Panc1 (cell line): ENCODE results near the gene SLC25A13. TPM values are rescaled to one million over a fixed set of nuclear protein-coding genes. Genes with fewer than 3 reads are reported as not detected.

ENCODE experiments used
- ATAC-seq: fragments of 200-7000 bp; cut with Tn5 transposase; 2 replicates; pipeline ENCODE4 v1.9.1; 2020; ENCODE audit warnings: mild to moderate bottlenecking, moderate library complexity
- BruUV-seq: library from RNA; stranded (reverse); fragments of 400-500 nt; replicated peaks from 2 replicates; lab custom pipeline; 2021; lab: Mats Ljungman, UMichigan
- CTCF ChIA-PET: fragments of 300-600 bp; sonication (Branson Sonifier 250); formaldehyde crosslinking; loops from one replicate; lab custom pipeline; 2022; ENCODE audit warnings: antibody characterized with exemption; lab: Charles Lee
- POLR2A ChIA-PET: fragments of 300-600 bp; sonication (Branson Sonifier 250); formaldehyde crosslinking; loops from one replicate; lab custom pipeline; 2022; ENCODE audit warnings: antibody characterized with exemption; lab: Charles Lee
- DNase-seq: peaks from one replicate; pipeline ENCODE4 v3.0.0-alpha.2; 2010; ENCODE audit warnings: low read depth, low spot score
- H3K27ac ChIP-seq: 2 replicates; pipeline ENCODE4 v1.5.1; 2011; ENCODE audit warnings: mild to moderate bottlenecking, low read length, inconsistent platforms
- H3K27me3 ChIP-seq: fragments of 200-500 bp; sonication (Bioruptor generic); 2 replicates; pipeline ENCODE4 v1.6.0; 2014; ENCODE audit warnings: low read length, inconsistent platforms; ENCODE audit not compliant: control insufficient read depth, insufficient read depth
- H3K36me3 ChIP-seq: fragments of 200-500 bp; sonication (Bioruptor generic); 2 replicates; pipeline ENCODE4 v1.5.1; 2014; ENCODE audit warnings: inconsistent platforms, mild to moderate bottlenecking, low read length, moderate library complexity; ENCODE audit not compliant: control insufficient read depth, insufficient read depth
- H3K4me1 ChIP-seq: 2 replicates; pipeline ENCODE4 v1.5.1; 2011; ENCODE audit warnings: inconsistent platforms, mild to moderate bottlenecking, low read length, moderate library complexity; ENCODE audit not compliant: control insufficient read depth, insufficient read depth
- H3K4me3 ChIP-seq, 2 experiments: 2 replicates each; pipeline ENCODE4 v1.5.1; 2011 to 2012; ENCODE audit warnings: low read depth in 2 of 2, low read length in 2 of 2, mild to moderate bottlenecking in 2 of 2, inconsistent platforms in 1 of 2, moderate library complexity in 1 of 2
- H3K9me3 ChIP-seq: fragments of 200-500 bp; sonication (Bioruptor generic); 2 replicates; pipeline ENCODE4 v1.5.1; 2014; ENCODE audit warnings: low read depth, mild to moderate bottlenecking, inconsistent platforms, low read length, moderate library complexity; ENCODE audit not compliant: control insufficient read depth, insufficient read depth
- CTCF ChIP-seq: fragments of 450-650 bp; IDR thresholded peaks from 2 replicates; pipeline ENCODE4 v1.5.1; 2017; ENCODE audit warnings: mild to moderate bottlenecking
- POLR2AphosphoS5 ChIP-seq: IDR thresholded peaks from 2 replicates; pipeline ENCODE4 v1.6.1; 2012; ENCODE audit warnings: mild to moderate bottlenecking, low read depth, low read length, moderate library complexity
- SIN3A ChIP-seq: IDR thresholded peaks from 2 replicates; pipeline ENCODE4 v1.6.1; 2012; ENCODE audit warnings: low read depth, mild to moderate bottlenecking, low read length, moderate library complexity, borderline replicate concordance; ENCODE audit not compliant: insufficient read depth
- TCF7L2 ChIP-seq: IDR thresholded peaks from 2 replicates; pipeline ENCODE4 v1.6.1; 2011; ENCODE audit warnings: mild to moderate bottlenecking, low read depth, low read length, inconsistent platforms
- in situ Hi-C: cut with HindIII; loops from 2 replicates; pipeline ENCODE4 v1.10.0; 2016; ENCODE audit warnings: low sequenced_read_pairs, low pct_unique_long_range_greater_than_20kb
- intact Hi-C: fragments of 100-400 bp; cut with micrococcal nuclease; formaldehyde crosslinking; loops from one replicate; pipeline ENCODE4 v1.10.0; 2022; ENCODE audit not compliant: unreplicated experiment
- total RNA-seq: library from RNA; stranded (reverse); gene quantifications from one replicate; pipeline ENCODE4 v1.2.1, GENCODE V29; 2021; ENCODE audit not compliant: unreplicated experiment
- TF ChIP-seq, protein P1 (sequence below), 2 experiments: IDR thresholded peaks; 2 replicates each; pipeline ENCODE4 v1.6.1; 2011 to 2012; ENCODE audit warnings: low read depth in 2 of 2, control low read depth in 1 of 2, low read length in 1 of 2, mild to moderate bottlenecking in 1 of 2, moderate library complexity in 1 of 2; ENCODE audit not compliant: insufficient read depth in 1 of 2

The SLC25A13 gene
- total RNA-seq, 1 experiment from 2014 or later = 69.4 TPM

GRCh38 chr7:96093435-96093834, 228.5 kb downstream of the SLC25A13 start:
- no peak for TF ChIP-seq SIN3A
- TF ChIP-seq, protein P1, sequence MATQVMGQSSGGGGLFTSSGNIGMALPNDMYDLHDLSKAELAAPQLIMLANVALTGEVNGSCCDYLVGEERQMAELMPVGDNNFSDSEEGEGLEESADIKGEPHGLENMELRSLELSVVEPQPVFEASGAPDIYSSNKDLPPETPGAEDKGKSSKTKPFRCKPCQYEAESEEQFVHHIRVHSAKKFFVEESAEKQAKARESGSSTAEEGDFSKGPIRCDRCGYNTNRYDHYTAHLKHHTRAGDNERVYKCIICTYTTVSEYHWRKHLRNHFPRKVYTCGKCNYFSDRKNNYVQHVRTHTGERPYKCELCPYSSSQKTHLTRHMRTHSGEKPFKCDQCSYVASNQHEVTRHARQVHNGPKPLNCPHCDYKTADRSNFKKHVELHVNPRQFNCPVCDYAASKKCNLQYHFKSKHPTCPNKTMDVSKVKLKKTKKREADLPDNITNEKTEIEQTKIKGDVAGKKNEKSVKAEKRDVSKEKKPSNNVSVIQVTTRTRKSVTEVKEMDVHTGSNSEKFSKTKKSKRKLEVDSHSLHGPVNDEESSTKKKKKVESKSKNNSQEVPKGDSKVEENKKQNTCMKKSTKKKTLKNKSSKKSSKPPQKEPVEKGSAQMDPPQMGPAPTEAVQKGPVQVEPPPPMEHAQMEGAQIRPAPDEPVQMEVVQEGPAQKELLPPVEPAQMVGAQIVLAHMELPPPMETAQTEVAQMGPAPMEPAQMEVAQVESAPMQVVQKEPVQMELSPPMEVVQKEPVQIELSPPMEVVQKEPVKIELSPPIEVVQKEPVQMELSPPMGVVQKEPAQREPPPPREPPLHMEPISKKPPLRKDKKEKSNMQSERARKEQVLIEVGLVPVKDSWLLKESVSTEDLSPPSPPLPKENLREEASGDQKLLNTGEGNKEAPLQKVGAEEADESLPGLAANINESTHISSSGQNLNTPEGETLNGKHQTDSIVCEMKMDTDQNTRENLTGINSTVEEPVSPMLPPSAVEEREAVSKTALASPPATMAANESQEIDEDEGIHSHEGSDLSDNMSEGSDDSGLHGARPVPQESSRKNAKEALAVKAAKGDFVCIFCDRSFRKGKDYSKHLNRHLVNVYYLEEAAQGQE (IDR thresholded peaks at IDR 0.05; ENCODE audit: insufficient read depth in 1 of 2, low read depth in 2 of 2, low read length in 1 of 2) = no peak
- TF ChIP-seq CTCF = no peak
- TF ChIP-seq POLR2AphosphoS5 = no peak
- TF ChIP-seq TCF7L2 = no peak
- ATAC-seq = no peak; the same call in 1 of the 2 replicates
- Histone ChIP-seq H3K4me3 (no peak overlapping the region), H3K27me3 (no peaks in the 10 kb centered on the region), H3K9me3 (no peaks in the 10 kb centered on the region), H3K27ac (no peak overlapping the region), H3K36me3 (no peaks in the 10 kb centered on the region; the same call in 1 of the 2 replicates), H3K4me1 (no peaks in the 10 kb centered on the region)
- no TSS peak for BruUV-seq
- DNase-seq = no peak
- in situ Hi-C loops = no loop called here
- CTCF ChIA-PET = no interaction called here
- intact Hi-C loops = no loop called here
- POLR2A ChIA-PET = no interaction called here

GRCh38 chr7:96090756-96091155, 231.1 kb downstream of the SLC25A13 start:
- no peak for TF ChIP-seq POLR2AphosphoS5
- TF ChIP-seq, protein P1 (IDR thresholded peaks at IDR 0.05; ENCODE audit: insufficient read depth in 1 of 2, low read depth in 2 of 2, low read length in 1 of 2) = no peak
- TF ChIP-seq CTCF = no peak
- TF ChIP-seq TCF7L2 = no peak
- TF ChIP-seq SIN3A = no peak
- H3K4me1 ChIP-seq = no peaks in the 10 kb centered on the region
- no peaks in the 10 kb centered on the region; the same call in 1 of the 2 replicates for H3K36me3 ChIP-seq
- in situ Hi-C loops (no loop called here), intact Hi-C loops (no loop called here)
- ATAC-seq (no peak), DNase-seq (no peak)
- no peaks in the 10 kb centered on the region for H3K27me3 ChIP-seq
- H3K9me3 ChIP-seq = no peaks in the 10 kb centered on the region
- no TSS peak for BruUV-seq
- H3K27ac ChIP-seq = no peak overlapping the region
- CTCF ChIA-PET = no interaction called here
- no peak overlapping the region for H3K4me3 ChIP-seq
- POLR2A ChIA-PET = no interaction called here
